Stimulated activated CD8-positive, alpha-beta memory T cell treated with anti-CD3 and anti-CD28 coated beads, Interleukin-2, amount 100 ng/mL, for 48 hours (primary cell): ENCODE results near the gene NELFCD.
"Not testable (repeated sequence)": the region's sequence is repeated elsewhere in the genome, so short reads cannot be mapped to it uniquely, and the experiment has no call there.

Experiments
- DNase-seq, 2 donors: peaks; one replicate each; pipeline ENCODE4 v3.0.0-alpha.2; 2020; ENCODE audit warnings: low read depth in 2 of 2

NELFCD gene

DNA sequence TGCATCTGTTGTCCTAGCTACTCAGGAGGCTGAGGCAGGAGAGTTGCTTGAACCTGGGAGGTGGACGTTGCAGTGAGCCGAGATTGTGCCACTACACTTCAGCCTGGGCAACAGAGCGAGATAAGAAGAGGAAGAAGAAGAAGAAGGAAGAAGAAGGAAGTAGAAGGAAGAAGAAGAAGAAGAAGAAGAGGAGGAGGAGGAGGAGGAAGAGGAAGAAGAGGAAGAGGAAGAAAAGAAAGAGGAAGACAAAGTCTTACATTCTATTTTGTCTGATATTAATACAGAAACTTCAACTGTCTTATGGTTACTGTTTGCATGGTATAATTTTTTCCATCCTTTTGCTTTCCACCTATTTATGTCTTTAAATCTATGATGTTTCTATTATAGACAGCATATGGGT, 7.2 kb upstream of the NELFCD start:
- DNase-seq, result no peak

GRCh38 chr20:58975353-58975752, 5.7 kb upstream of the NELFCD start:
- no peak for DNase-seq

- no peak for DNase-seq
Observed at GRCh38 chr20:58976061-58976730, 4.9 kb upstream of the NELFCD start.

- DNase-seq, result no peak
Observed at GRCh38 chr20:58978351-58979190, 2.5 kb upstream of the NELFCD start.

- no peak for DNase-seq
Observed at GRCh38 chr20:58981628-58982364, 740 bp downstream of the NELFCD start.

GRCh38 chr20:58982406-58983114, 1.5 kb downstream of the NELFCD start:
- DNase-seq, result no peak

DNA sequence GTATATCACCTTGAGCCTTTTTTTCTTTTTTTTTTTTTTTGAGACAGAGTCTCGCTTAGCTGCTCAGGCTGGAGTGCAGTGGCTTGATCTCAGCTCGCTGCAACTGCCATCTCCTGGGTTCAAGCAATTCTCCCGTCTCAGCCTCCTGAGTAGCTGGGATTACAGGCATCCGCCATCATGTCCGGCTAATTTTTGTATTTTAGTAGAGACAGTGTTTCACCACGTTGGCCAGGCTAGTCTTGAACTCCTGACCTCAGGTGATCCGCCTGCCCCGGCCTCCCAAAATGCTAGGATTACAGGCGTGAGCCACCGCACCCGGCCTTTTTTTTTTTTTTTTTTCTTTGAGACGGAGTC, 2.0 kb downstream of the NELFCD start:
- not testable (repeated sequence) for DNase-seq

DNA sequence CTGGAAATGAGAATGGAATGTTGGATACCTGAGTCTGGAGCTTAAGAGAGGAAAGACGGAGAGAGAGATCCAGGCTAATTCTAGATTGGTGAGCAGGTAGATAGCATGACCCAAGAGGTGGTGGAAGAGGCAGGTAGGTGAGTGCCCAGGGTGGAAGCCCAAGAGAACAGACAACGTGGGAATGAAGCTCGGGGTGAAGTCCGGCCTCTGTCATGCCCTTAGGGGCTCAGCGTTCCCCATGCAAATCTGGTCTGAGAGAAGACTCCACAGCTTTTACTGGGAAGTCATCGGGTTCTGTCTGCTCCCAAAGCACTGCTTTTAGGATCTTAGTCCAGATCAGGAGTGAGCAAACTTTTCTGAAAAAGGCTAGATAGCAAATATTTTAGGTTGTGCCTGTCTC, 3.6 kb downstream of the NELFCD start:
- no peak for DNase-seq

DNA sequence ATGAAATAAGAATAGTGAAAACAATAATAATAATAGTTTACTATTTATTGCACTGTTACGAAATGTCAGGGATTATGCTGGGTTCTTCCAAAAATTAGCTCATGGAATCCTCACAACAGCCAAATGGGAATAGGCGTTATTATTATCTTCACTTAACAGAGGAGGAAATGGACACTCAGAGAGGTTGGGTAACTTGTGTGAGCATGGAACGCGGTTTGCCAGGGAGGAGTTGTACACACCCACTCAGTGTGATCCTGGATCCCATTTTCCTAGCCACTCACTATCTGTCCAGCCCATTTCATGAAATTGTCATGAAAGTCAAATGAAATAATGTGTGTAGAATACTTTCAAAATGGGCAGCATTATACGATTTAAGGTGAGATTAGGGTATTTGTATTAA, 4.6 kb downstream of the NELFCD start:
- no peak for DNase-seq

DNA sequence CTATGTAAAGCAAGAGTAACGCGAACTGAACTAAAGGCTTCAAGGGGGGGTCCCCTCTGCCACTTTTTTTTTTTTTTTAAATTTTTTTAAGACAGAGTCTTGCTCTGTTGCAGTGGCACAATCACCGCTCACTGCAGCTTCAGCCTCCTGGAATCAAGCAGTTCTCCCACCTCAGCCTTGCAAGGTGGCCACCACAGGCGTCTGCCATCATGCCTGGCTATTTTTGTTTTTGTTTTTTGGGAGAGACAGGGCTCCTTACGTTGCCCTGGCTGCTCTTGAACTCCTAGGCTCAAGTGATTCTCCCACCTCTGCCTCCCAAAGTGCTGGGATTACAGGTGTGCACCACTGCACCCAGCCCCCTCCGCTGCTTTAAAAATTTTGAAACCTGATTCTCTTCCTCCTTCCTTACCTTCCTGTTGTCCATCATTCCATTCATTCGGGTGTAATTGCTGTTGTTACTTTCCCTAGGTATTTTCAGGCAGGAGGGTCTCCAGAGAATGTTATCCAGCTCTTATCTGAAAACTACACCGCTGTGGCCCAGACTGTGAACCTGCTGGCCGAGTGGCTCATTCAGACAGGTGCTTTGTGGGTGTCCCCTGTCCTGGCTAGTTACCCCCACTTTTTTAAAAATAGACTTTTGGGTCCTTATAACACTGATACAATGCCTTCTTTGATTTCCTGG, 5.4 kb downstream of the NELFCD start:
- DNase-seq, result no peak

- DNase-seq, result no peak
Observed at GRCh38 chr20:58986968-58987517, 6.0 kb downstream of the NELFCD start.

- DNase-seq, result no peak
Observed at GRCh38 chr20:58987790-58988564, 6.9 kb downstream of the NELFCD start.

DNA sequence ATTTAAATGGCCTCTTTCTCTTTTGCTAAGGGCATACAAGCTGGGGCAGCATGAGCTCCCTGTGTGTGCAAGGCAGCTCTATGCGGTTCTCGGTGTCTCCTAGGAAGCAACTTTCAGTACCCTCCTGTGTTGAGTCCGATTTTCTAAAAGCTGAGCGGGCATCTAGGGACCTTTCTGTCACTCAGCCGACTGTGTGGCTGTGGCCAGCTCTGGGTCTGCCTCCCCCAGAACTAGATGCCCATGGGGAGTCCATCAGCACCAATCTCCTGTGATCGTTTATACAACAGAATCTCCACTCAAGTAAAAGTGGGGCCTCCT, 7.5 kb downstream of the NELFCD start:
- DNase-seq, result no peak

DNA sequence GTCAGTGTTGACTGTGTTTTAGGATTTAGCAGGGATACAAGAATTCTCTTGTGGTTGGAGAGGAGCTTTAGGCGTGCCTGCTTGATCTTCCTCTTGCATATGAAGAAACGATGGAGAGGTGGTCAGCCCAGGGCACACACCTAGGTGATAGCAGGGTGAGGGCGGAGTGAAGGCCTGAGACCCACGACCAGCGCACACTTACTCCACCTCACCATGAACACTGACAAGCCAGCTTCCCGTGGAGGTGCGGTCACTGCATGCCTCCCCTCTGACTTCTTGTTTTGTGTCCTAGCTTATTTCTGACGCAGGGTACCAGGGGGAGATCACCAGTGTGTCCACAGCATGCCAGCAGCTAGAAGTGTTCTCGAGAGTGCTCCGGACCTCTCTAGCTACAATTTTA, 8.1 kb downstream of the NELFCD start:
- no peak for DNase-seq

DNA sequence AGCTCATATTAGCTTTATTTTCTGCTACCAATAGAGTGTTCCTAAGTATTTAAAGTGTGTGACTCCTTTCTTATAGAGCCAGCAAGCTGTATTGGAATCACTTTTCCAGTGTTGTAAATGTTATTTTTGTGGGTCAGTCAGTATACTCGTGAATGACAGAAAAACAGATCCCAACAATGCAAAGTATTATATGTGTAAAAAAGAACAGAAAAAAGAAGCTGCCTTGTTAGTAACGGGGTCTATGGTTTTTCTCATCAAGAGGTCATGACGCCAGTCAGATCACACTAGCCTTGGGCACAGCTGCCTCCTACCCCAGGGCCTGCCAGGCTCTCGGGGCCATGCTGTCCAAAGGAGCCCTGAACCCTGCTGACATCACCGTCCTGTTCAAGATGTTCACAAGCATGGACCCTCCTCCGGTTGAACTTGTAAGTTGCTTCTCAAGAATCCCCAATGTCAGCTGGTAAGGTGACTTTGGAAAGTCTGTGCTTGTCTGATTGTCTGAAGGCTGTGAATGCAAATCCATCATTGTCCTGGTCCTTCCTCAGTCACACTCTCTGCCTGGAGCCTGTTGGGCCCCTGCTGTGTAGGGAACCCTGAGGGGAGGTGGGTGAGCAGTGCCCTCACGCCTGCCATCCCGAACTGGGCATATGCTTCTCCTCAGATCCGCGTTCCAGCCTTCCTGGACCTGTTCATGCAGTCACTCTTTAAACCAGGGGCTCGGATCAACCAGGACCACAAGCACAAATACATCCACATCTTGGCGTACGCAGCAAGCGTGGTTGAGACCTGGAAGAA, 9.8 kb downstream of the NELFCD start:
- DNase-seq, result no peak

- DNase-seq, result no peak
Observed at GRCh38 chr20:58991715-58992114, 10.7 kb downstream of the NELFCD start.

DNA sequence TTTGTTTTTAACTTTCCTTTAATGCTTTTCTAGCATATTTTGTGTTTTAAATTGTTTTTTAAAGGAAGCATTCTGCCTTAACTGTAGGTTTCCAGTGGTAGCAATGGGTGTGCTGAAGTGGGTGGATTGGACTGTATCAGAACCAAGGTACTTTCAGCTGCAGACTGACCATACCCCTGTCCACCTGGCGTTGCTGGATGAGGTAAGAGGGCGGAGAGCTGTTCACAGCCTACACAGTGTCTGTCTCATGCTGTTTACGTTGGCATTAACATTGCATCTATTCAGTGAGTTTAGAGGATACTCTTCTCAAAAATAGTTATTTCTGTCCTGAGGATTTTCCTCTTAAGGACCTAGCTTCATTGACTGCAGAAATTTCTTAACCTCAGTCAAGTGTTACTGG, 11.9 kb downstream of the NELFCD start:
- DNase-seq, result no peak

- DNase-seq, result no peak
Observed at GRCh38 chr20:58993332-58994248, 12.5 kb downstream of the NELFCD start.
